ENCODE results near the gene MBD3L3.

DNA sequence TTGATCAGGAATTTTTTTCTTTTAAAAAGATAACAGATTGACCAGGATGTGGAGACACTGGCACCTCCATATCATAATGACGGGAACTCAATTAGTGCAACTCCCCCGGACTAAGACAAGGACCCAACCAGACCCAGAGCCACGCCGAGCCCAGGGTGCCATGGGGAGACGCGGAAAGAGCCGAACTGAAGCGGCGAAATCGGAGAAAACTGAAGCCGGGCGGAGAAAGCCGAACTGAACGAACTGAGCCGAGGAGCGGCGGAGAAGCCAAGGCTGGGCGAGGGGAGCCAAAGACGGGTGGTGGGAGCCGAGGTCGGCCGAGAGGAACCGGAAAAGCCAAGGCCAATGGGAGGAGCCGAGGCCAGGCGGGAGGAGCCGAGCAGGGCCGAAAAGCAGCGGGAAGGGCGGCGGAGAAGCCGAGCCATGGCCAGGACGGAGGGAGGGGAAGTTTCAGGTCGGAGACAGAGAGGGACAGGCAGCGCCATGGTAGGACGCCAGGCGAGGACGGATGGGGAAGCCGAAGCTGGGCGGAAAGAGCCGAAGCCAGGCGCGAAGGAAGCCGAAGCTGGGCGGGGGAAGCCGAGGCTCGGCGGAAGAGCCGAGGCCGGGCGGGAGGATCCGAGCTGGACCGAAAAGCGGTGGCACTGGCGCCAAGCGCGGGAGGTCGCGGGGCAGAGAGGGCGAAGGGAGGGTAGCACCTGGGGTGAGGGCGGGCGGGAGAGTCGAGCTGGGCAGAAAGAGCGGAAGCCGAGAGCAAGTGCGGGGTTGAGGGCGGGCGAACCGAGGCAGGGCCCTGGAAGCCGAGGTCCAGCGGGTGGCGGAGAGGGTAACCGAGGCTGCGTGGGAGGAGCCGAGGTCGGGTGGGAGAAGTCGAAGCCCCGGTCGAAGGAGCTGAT is 40.5 kb upstream of the MBD3L3 start:
- TF ChIP-seq CTCF (IDR thresholded peaks at IDR 0.05) (no peak), POLR2A (IDR thresholded peaks at IDR 0.05) (no peak), POLR2AphosphoS5 (IDR thresholded peaks at IDR 0.05; ENCODE audit: insufficient read depth in 1 of 2, low read depth in 1 of 2) (peak; percentile 74 to 75)

Data from vagina (tissue), 2 donors.